GM23338 (cell line): ENCODE data around the gene TOMM40. TPM values are rescaled to one million over a fixed set of nuclear protein-coding genes. Genes with fewer than 3 reads are reported as not detected.
"Not testable (repeated sequence)": the region's sequence is repeated elsewhere in the genome, so short reads cannot be mapped to it uniquely, and the experiment has no call there.

Experiments used
- ATAC-seq: fragments of 200-7000 bp; cut with Tn5 transposase; 3 replicates; pipeline ENCODE4 v1.9.1; 2020
- DNase-seq: peaks from one replicate; pipeline ENCODE4 v3.0.0-alpha.2; 2015; ENCODE audit warnings: low spot score
- H2AFZ ChIP-seq: fragments of 200-600 bp; sonication (generic); 2 replicates; pipeline ENCODE4 v1.8.0; 2016; ENCODE audit warnings: antibody characterized with exemption, mild to moderate bottlenecking, moderate library complexity
- H3F3A ChIP-seq: fragments of 200-600 bp; sonication (generic); replicated peaks from 2 replicates; pipeline ENCODE4 v1.8.0; 2017; ENCODE audit warnings: antibody characterized with exemption, mixed run types, low read depth
- H3K27ac ChIP-seq: fragments of 200-600 bp; sonication (generic); 2 replicates; pipeline ENCODE4 v1.6.1; 2016; ENCODE audit warnings: low read depth
- H3K27me3 ChIP-seq: fragments of 200-600 bp; sonication (generic); 2 replicates; pipeline ENCODE4 v1.8.0; 2016; ENCODE audit warnings: mild to moderate bottlenecking, mixed run types, moderate library complexity; ENCODE audit not compliant: insufficient read depth
- H3K36me3 ChIP-seq: fragments of 200-600 bp; sonication (generic); 2 replicates; pipeline ENCODE4 v1.8.0; 2016; ENCODE audit warnings: mild to moderate bottlenecking; ENCODE audit not compliant: insufficient read depth
- H3K4me1 ChIP-seq: fragments of 200-600 bp; sonication (generic); 2 replicates; pipeline ENCODE4 v1.8.0; 2016; ENCODE audit warnings: mild to moderate bottlenecking, moderate library complexity; ENCODE audit not compliant: insufficient read depth
- H3K4me2 ChIP-seq: fragments of 200-600 bp; sonication (generic); 2 replicates; pipeline ENCODE4 v1.7.1; 2017; ENCODE audit warnings: mixed run types
- H3K4me3 ChIP-seq: fragments of 200-600 bp; sonication (generic); 2 replicates; pipeline ENCODE4 v1.6.1; 2016; ENCODE audit warnings: mixed run types
- H3K79me2 ChIP-seq: fragments of 200-600 bp; sonication (generic); replicated peaks from 2 replicates; pipeline ENCODE4 v1.8.0; 2017; ENCODE audit warnings: mild to moderate bottlenecking; ENCODE audit not compliant: insufficient read depth
- H3K9me2 ChIP-seq: fragments of 200-600 bp; sonication (generic); 2 replicates; pipeline ENCODE4 v1.8.0; 2017; ENCODE audit not compliant: insufficient read depth
- H4K20me1 ChIP-seq: fragments of 200-600 bp; sonication (generic); replicated peaks from 2 replicates; pipeline ENCODE4 v1.8.0; 2017; ENCODE audit warnings: mild to moderate bottlenecking; ENCODE audit not compliant: insufficient read depth
- H3K27ac Mint-ChIP-seq: 2 replicates; pipeline ENCODE4 v1.8.0; 2020; ENCODE audit warnings: inconsistent platforms, mild to moderate bottlenecking, moderate library complexity, mixed read lengths
- H3K27me3 Mint-ChIP-seq: 3 replicates; pipeline ENCODE4 v1.8.0; 2022; ENCODE audit warnings: low read depth, mild to moderate bottlenecking, moderate library complexity, mixed read lengths, inconsistent platforms; ENCODE audit not compliant: insufficient read depth, poor library complexity
- H3K36me3 Mint-ChIP-seq: 3 replicates; pipeline ENCODE4 v1.8.0; 2021; ENCODE audit warnings: low read depth, mild to moderate bottlenecking, inconsistent platforms, moderate library complexity, mixed read lengths
- H3K4me1 Mint-ChIP-seq: 3 replicates; pipeline ENCODE4 v1.8.0; 2020; ENCODE audit warnings: mild to moderate bottlenecking, inconsistent platforms, mixed read lengths
- H3K4me3 Mint-ChIP-seq: 3 replicates; pipeline ENCODE4 v1.8.0; 2021; ENCODE audit warnings: moderate library complexity, mild to moderate bottlenecking, inconsistent platforms, mixed read lengths
- H3K9me3 Mint-ChIP-seq: 3 replicates; pipeline ENCODE4 v1.8.0; 2020; ENCODE audit warnings: moderate library complexity, mild to moderate bottlenecking, inconsistent platforms, mixed read lengths
- JUNB ChIP-seq: IDR thresholded peaks from one replicate; pipeline ENCODE4 v1.6.1; 2016; ENCODE audit warnings: antibody characterized with exemption; ENCODE audit not compliant: unreplicated experiment
- ZNF462 ChIP-seq: fragments of 250-450 bp; sonication (Bioruptor Pico); IDR thresholded peaks from 2 replicates; pipeline ENCODE4 v1.5.0; 2020; ENCODE audit warnings: mild to moderate bottlenecking, moderate library complexity
- polyA plus RNA-seq: library from polyadenylated mRNA; unstranded; fragments of >200 nt; fragmentation: Nextera tagmentation; extraction: Ambion mirVana; gene quantifications from 2 replicates; pipeline ENCODE4 v1.2.1, GENCODE V29; 2016
- total RNA-seq: library from RNA; depleted of rRNA; stranded (reverse); fragments of >200 nt; shearing (Covaris generic); gene quantifications from 2 replicates; pipeline ENCODE4 v1.2.3, GENCODE V29; 2014

The TOMM40 gene
- total and polyA plus RNA-seq, 2 experiments from 2014 or later = 142 to 273 TPM

GRCh38 chr19:44882063-44882462 is 9.0 kb upstream of the TOMM40 start:
- peak overlapping the region; percentile 60 for H3K4me2 ChIP-seq
- Mint-ChIP-seq H3K27ac (peak overlapping the region; percentile 34), H3K4me3 (no peak overlapping the region), H3K27me3 (peaks cover 13% of the 10 kb centered on the region), H3K9me3 (no peaks in the 10 kb centered on the region), H3K36me3 (peaks cover 46% of the 10 kb centered on the region), H3K4me1 (peaks cover 39% of the 10 kb centered on the region)
- TF ChIP-seq ZNF462 (CRISPR knock-in tag) = no peak
- no peak for TF ChIP-seq JUNB
- H3F3A ChIP-seq = peaks cover 15% of the 10 kb centered on the region; the same call in 1 of the 2 replicates
- H3K9me2 ChIP-seq = no peaks in the 10 kb centered on the region
- H3K4me1 ChIP-seq = peaks cover 36% of the 10 kb centered on the region
- H3K27ac ChIP-seq = peak overlapping the region; percentile 92
- H4K20me1 ChIP-seq = 0 out of 2 replicates have a peak, but pooled peaks cover 7% of the 10 kb centered on the region
- no peak overlapping the region for H2AFZ ChIP-seq
- no peaks in the 10 kb centered on the region for H3K79me2 ChIP-seq
- H3K4me3 ChIP-seq = no peak overlapping the region
- ATAC-seq (peak; percentile 6; the same call in 2 of the 3 replicates), DNase-seq (no peak)
- H3K36me3 ChIP-seq = peaks cover 11% of the 10 kb centered on the region
- no peaks in the 10 kb centered on the region for H3K27me3 ChIP-seq

- not testable (repeated sequence) for H3K4me3 ChIP-seq, H3K79me2 ChIP-seq, H3K9me3 Mint-ChIP-seq, H3K27me3 ChIP-seq, H3F3A ChIP-seq, H3K4me3 Mint-ChIP-seq, H2AFZ ChIP-seq, H4K20me1 ChIP-seq, H3K9me2 ChIP-seq
- peak overlapping the region; percentile 60 for H3K4me2 ChIP-seq
- peak overlapping the region; percentile 34; the same call in 1 of the 2 replicates for H3K27ac Mint-ChIP-seq
- peaks cover 13% of the 10 kb centered on the region for H3K27me3 Mint-ChIP-seq
- peaks cover 45% of the 10 kb centered on the region for H3K36me3 Mint-ChIP-seq
- peaks cover 11% of the 10 kb centered on the region for H3K36me3 ChIP-seq
- H3K4me1 Mint-ChIP-seq = peaks cover 32% of the 10 kb centered on the region
- peak; percentile 51 for ATAC-seq
- DNase-seq = peak; percentile 48
- peak overlapping the region; percentile 92 for H3K27ac ChIP-seq
- peaks cover 29% of the 10 kb centered on the region for H3K4me1 ChIP-seq
These were observed 8.2 kb upstream of the TOMM40 start for GRCh38 chr19:44882619-44883397.
